ENCODE data around the gene GOLGA6C.

DNA sequence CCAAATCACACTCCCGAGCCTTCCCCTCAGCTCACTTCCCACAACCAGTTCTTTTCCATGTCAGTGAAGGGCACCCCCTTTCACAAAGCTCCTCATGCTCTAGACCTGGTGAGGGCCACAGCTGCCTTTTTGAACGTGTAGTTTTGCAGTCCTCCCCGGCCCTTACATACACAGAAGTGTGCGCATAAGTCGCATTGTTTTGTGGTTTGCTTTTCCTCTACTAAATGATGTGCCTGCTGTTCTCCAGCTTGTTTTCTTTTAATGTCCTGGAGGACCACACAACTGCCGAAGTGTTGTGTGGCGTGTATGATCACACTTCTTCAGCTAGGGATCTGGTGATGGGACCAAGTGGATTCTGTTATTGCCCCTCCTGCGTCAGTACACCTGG lies 48.9 kb upstream of the GOLGA6C start:
- TF ChIP-seq, protein P1, sequence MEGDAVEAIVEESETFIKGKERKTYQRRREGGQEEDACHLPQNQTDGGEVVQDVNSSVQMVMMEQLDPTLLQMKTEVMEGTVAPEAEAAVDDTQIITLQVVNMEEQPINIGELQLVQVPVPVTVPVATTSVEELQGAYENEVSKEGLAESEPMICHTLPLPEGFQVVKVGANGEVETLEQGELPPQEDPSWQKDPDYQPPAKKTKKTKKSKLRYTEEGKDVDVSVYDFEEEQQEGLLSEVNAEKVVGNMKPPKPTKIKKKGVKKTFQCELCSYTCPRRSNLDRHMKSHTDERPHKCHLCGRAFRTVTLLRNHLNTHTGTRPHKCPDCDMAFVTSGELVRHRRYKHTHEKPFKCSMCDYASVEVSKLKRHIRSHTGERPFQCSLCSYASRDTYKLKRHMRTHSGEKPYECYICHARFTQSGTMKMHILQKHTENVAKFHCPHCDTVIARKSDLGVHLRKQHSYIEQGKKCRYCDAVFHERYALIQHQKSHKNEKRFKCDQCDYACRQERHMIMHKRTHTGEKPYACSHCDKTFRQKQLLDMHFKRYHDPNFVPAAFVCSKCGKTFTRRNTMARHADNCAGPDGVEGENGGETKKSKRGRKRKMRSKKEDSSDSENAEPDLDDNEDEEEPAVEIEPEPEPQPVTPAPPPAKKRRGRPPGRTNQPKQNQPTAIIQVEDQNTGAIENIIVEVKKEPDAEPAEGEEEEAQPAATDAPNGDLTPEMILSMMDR (conservative IDR thresholded peaks at IDR 0.05; ENCODE audit: low read length) = no peak
- TF ChIP-seq EZH2phosphoT487 (IDR thresholded peaks at IDR 0.05; ENCODE audit: borderline replicate concordance, low read depth, low read length) = no peak
